Effector memory CD8-positive, alpha-beta T cell (primary cell): ENCODE measurements around the gene CLIP4.

Experiments used
- ATAC-seq: fragments of 150-1000 bp; cut with Tn5 transposase; replicated peaks from 2 replicates; pipeline ENCODE4 v1.10.0; 2021; ENCODE audit warnings: mild to moderate bottlenecking, moderate library complexity
- DNase-seq, 3 experiments: peaks; one replicate each; pipeline ENCODE4 v3.0.0; 2021
- H3K27ac Mint-ChIP-seq, 2 donors: one replicate each; pipeline ENCODE4 v1.8.0; 2022; ENCODE audit warnings: mild to moderate bottlenecking in 2 of 2, mixed read lengths in 2 of 2, moderate library complexity in 2 of 2
- H3K27me3 Mint-ChIP-seq, 2 donors: one replicate each; pipeline ENCODE4 v1.8.0; 2022; ENCODE audit warnings: mixed read lengths in 2 of 2
- H3K36me3 Mint-ChIP-seq: one replicate; pipeline ENCODE4 v1.8.0; 2022; ENCODE audit warnings: mild to moderate bottlenecking, moderate library complexity, mixed read lengths; ENCODE audit not compliant: insufficient read depth
- H3K4me1 Mint-ChIP-seq, 2 donors: one replicate each; pipeline ENCODE4 v1.8.0; 2022; ENCODE audit warnings: low read depth in 2 of 2, mixed read lengths in 2 of 2
- H3K4me3 Mint-ChIP-seq, 2 donors: one replicate each; pipeline ENCODE4 v1.8.0; 2022; ENCODE audit warnings: mild to moderate bottlenecking in 2 of 2, mixed read lengths in 2 of 2, moderate library complexity in 2 of 2
- H3K9me3 Mint-ChIP-seq, 2 donors: one replicate each; pipeline ENCODE4 v1.8.0; 2022; ENCODE audit warnings: mixed read lengths in 2 of 2

CLIP4 gene

GRCh38 chr2:29195796-29196195, 80.6 kb downstream of the CLIP4 start:
- H3K36me3 Mint-ChIP-seq, result no peaks in the 10 kb centered on the region
- no peaks in the 10 kb centered on the region for H3K9me3 Mint-ChIP-seq
- H3K27me3 Mint-ChIP-seq, result no peaks in the 10 kb centered on the region
- H3K4me3 Mint-ChIP-seq, result no peak overlapping the region
- ATAC-seq, result no peak
- H3K4me1 Mint-ChIP-seq, result peaks cover 0 to 2% of the 10 kb centered on the region in 2 donors
- peak overlapping the region in 1 of 2 donors; percentile 41 for H3K27ac Mint-ChIP-seq
- no peak for DNase-seq

GRCh38 chr2:29196792-29197788, 81.9 kb downstream of the CLIP4 start:
- H3K4me1 Mint-ChIP-seq, result peaks cover 0 to 2% of the 10 kb centered on the region in 2 donors
- peak; percentile 76 to 81 (median 80) for DNase-seq
- H3K27me3 Mint-ChIP-seq, result no peaks in the 10 kb centered on the region
- H3K36me3 Mint-ChIP-seq, result no peaks in the 10 kb centered on the region
- ATAC-seq, result peak; percentile 92
- H3K27ac Mint-ChIP-seq, result peak overlapping the region in 1 of 2 donors; percentile 41
- no peaks in the 10 kb centered on the region for H3K9me3 Mint-ChIP-seq
- no peak overlapping the region for H3K4me3 Mint-ChIP-seq

- Mint-ChIP-seq H3K9me3 (no peaks in the 10 kb centered on the region), H3K27me3 (no peaks in the 10 kb centered on the region), H3K4me3 (no peak overlapping the region), H3K27ac (no peak overlapping the region), H3K4me1 (no peaks in the 10 kb centered on the region), H3K36me3 (peaks cover 4% of the 10 kb centered on the region)
- no peak for DNase-seq
- ATAC-seq, result no peak
These were observed 86.8 kb downstream of the CLIP4 start for GRCh38 chr2:29201979-29202378.

- no peak for ATAC-seq
- H3K9me3 Mint-ChIP-seq, result no peaks in the 10 kb centered on the region
- H3K27ac Mint-ChIP-seq, result no peak overlapping the region
- no peak overlapping the region for H3K4me3 Mint-ChIP-seq
- H3K36me3 Mint-ChIP-seq, result peaks cover 4% of the 10 kb centered on the region
- DNase-seq, result no peak
- no peaks in the 10 kb centered on the region for H3K4me1 Mint-ChIP-seq
- H3K27me3 Mint-ChIP-seq, result no peaks in the 10 kb centered on the region
These were observed 87.7 kb downstream of the CLIP4 start for GRCh38 chr2:29202819-29203495.

- H3K27me3 Mint-ChIP-seq, result no peaks in the 10 kb centered on the region
- H3K4me3 Mint-ChIP-seq, result no peak overlapping the region
- DNase-seq (no peak), ATAC-seq (no peak)
- peaks cover 0 to 3% of the 10 kb centered on the region in 2 donors for H3K4me1 Mint-ChIP-seq
- H3K27ac Mint-ChIP-seq, result peak overlapping the region in 1 of 2 donors; percentile 23
- no peaks in the 10 kb centered on the region for H3K9me3 Mint-ChIP-seq
- H3K36me3 Mint-ChIP-seq, result peaks cover 4% of the 10 kb centered on the region
These were observed 91.7 kb downstream of the CLIP4 start for GRCh38 chr2:29206941-29207340.

- no peak overlapping the region for H3K4me3 Mint-ChIP-seq
- peak overlapping the region in 1 of 2 donors; percentile 78 for H3K27ac Mint-ChIP-seq
- no peaks in the 10 kb centered on the region for H3K9me3 Mint-ChIP-seq
- H3K4me1 Mint-ChIP-seq, result peaks cover 0 to 3% of the 10 kb centered on the region in 2 donors
- ATAC-seq (no peak), DNase-seq (no peak)
- H3K36me3 Mint-ChIP-seq, result peaks cover 4% of the 10 kb centered on the region
- no peaks in the 10 kb centered on the region for H3K27me3 Mint-ChIP-seq
These were observed 92.3 kb downstream of the CLIP4 start for GRCh38 chr2:29207352-29208148.

GRCh38 chr2:29209551-29209950, 94.3 kb downstream of the CLIP4 start:
- Mint-ChIP-seq H3K36me3 (peaks cover 4% of the 10 kb centered on the region), H3K9me3 (no peaks in the 10 kb centered on the region), H3K4me1 (peaks cover 0 to 3% of the 10 kb centered on the region in 2 donors), H3K27me3 (no peaks in the 10 kb centered on the region), H3K27ac (no peak overlapping the region), H3K4me3 (no peak overlapping the region)
- ATAC-seq, result no peak
- no peak for DNase-seq

- no peak overlapping the region for H3K4me3 Mint-ChIP-seq
- H3K4me1 Mint-ChIP-seq, result peaks cover 0 to 3% of the 10 kb centered on the region in 2 donors
- H3K27ac Mint-ChIP-seq, result peak overlapping the region in 1 of 2 donors; percentile 5
- H3K27me3 Mint-ChIP-seq, result no peaks in the 10 kb centered on the region
- no peaks in the 10 kb centered on the region for H3K9me3 Mint-ChIP-seq
- H3K36me3 Mint-ChIP-seq, result no peaks in the 10 kb centered on the region
- ATAC-seq (no peak), DNase-seq (no peak)
These were observed 96.8 kb downstream of the CLIP4 start for GRCh38 chr2:29212009-29212408.

- H3K27ac Mint-ChIP-seq, result peak overlapping the region in 1 of 2 donors; percentile 24
- no peaks in the 10 kb centered on the region for H3K9me3 Mint-ChIP-seq
- H3K27me3 Mint-ChIP-seq, result no peaks in the 10 kb centered on the region
- no peak for DNase-seq
- H3K4me3 Mint-ChIP-seq, result no peak overlapping the region
- ATAC-seq, result no peak
- H3K4me1 Mint-ChIP-seq, result no peaks in the 10 kb centered on the region
- H3K36me3 Mint-ChIP-seq, result no peaks in the 10 kb centered on the region
These were observed 98.7 kb downstream of the CLIP4 start for GRCh38 chr2:29213888-29214291.

- Mint-ChIP-seq H3K36me3 (no peaks in the 10 kb centered on the region), H3K27me3 (no peaks in the 10 kb centered on the region), H3K4me3 (no peak overlapping the region), H3K4me1 (no peaks in the 10 kb centered on the region), H3K9me3 (no peaks in the 10 kb centered on the region), H3K27ac (no peak overlapping the region)
- no peak for ATAC-seq
- DNase-seq, result no peak
These were observed 99.9 kb downstream of the CLIP4 start for GRCh38 chr2:29215073-29215472.

- Mint-ChIP-seq H3K36me3 (no peaks in the 10 kb centered on the region), H3K4me1 (no peaks in the 10 kb centered on the region), H3K4me3 (no peak overlapping the region), H3K27ac (no peak overlapping the region), H3K9me3 (no peaks in the 10 kb centered on the region), H3K27me3 (no peaks in the 10 kb centered on the region)
- DNase-seq (no peak), ATAC-seq (no peak)
These were observed 100.8 kb downstream of the CLIP4 start for GRCh38 chr2:29215739-29216608.

GRCh38 chr2:29216609-29216909, 101.3 kb downstream of the CLIP4 start:
- ATAC-seq, result no peak
- no peak overlapping the region for H3K4me3 Mint-ChIP-seq

More at GRCh38 chr2:29216609-29216909, 101.3 kb downstream of the CLIP4 start:
- Mint-ChIP-seq H3K36me3 (no peaks in the 10 kb centered on the region), H3K27ac (no peak overlapping the region), H3K27me3 (no peaks in the 10 kb centered on the region), H3K4me1 (no peaks in the 10 kb centered on the region), H3K9me3 (no peaks in the 10 kb centered on the region)
- DNase-seq, result no peak
